Keratinocyte (primary cell): Measurements from ENCODE around the gene YBX1. TPM values are rescaled to one million over a fixed set of nuclear protein-coding genes. Genes with fewer than 3 reads are reported as not detected.

Experiments used
- DNase-seq: peaks from one replicate; pipeline ENCODE4 v3.0.0-alpha.2; 2011; ENCODE audit warnings: low read depth, missing footprints, low spot score
- FAIRE-seq: peaks from 2 replicates; lab custom pipeline; 2011; peaks lifted over from hg19 to GRCh38; lab: Jason Lieb, UNC
- H2AFZ ChIP-seq: 2 replicates; pipeline ENCODE4 v1.6.0; 2012; ENCODE audit warnings: low read length, control low read depth, inconsistent platforms; ENCODE audit not compliant: control insufficient read depth
- H3K27ac ChIP-seq: 2 replicates; pipeline ENCODE4 v1.5.1; 2011; ENCODE audit warnings: low read length; ENCODE audit not compliant: control insufficient read depth, insufficient read depth
- H3K27me3 ChIP-seq: 3 replicates; pipeline ENCODE4 v1.6.0; 2011; ENCODE audit warnings: low read length; ENCODE audit not compliant: control insufficient read depth, insufficient read depth; ENCODE audit errors: extremely low read depth
- H3K36me3 ChIP-seq, 2 experiments: 2 replicates in 1 of 2; 3 replicates in 1 of 2; pipeline ENCODE4 v1.5.1; 2011; ENCODE audit warnings: low read length in 2 of 2, mild to moderate bottlenecking in 1 of 2; ENCODE audit not compliant: control insufficient read depth in 2 of 2, insufficient read depth in 2 of 2; ENCODE audit errors: extremely low read depth in 1 of 2
- H3K4me1 ChIP-seq: 3 replicates; pipeline ENCODE4 v1.5.1; 2011; ENCODE audit warnings: low read length; ENCODE audit not compliant: control insufficient read depth, insufficient read depth; ENCODE audit errors: extremely low read depth
- H3K4me2 ChIP-seq: 3 replicates; pipeline ENCODE4 v1.6.0; 2011; ENCODE audit warnings: low read depth, low read length; ENCODE audit not compliant: control insufficient read depth, insufficient read depth; ENCODE audit errors: extremely low read depth
- H3K4me3 ChIP-seq, 3 experiments: fragments of 200-600 bp in 1 of 3; sonication (generic) in 1 of 3; 2 replicates in 2 of 3; 3 replicates in 1 of 3; pipeline ENCODE4 v1.5.1; 2011 to 2016; ENCODE audit warnings: low read length in 3 of 3, mild to moderate bottlenecking in 3 of 3, control low read depth in 2 of 3, inconsistent platforms in 1 of 3, low read depth in 1 of 3, mixed read lengths in 1 of 3, mixed run types in 1 of 3, moderate library complexity in 1 of 3; ENCODE audit not compliant: control insufficient read depth in 2 of 3, insufficient read depth in 2 of 3; ENCODE audit errors: extremely low read depth in 1 of 3
- H3K79me2 ChIP-seq: 2 replicates; pipeline ENCODE4 v1.6.0; 2012; ENCODE audit warnings: low read length; ENCODE audit not compliant: control insufficient read depth, insufficient read depth
- H3K9ac ChIP-seq: 3 replicates; pipeline ENCODE4 v1.6.0; 2011; ENCODE audit warnings: low read length; ENCODE audit not compliant: control insufficient read depth, insufficient read depth; ENCODE audit errors: extremely low read depth
- H3K9me1 ChIP-seq: 3 replicates; pipeline ENCODE4 v1.6.0; 2011; ENCODE audit warnings: low read length; ENCODE audit not compliant: control insufficient read depth, insufficient read depth; ENCODE audit errors: extremely low read depth
- H3K9me3 ChIP-seq: 2 replicates; pipeline ENCODE4 v1.5.1; 2012; ENCODE audit warnings: low read depth, low read length; ENCODE audit not compliant: control insufficient read depth
- H4K20me1 ChIP-seq: 3 replicates; pipeline ENCODE4 v1.6.0; 2011; ENCODE audit warnings: low read length; ENCODE audit not compliant: control insufficient read depth, insufficient read depth; ENCODE audit errors: extremely low read depth
- EZH2 ChIP-seq: IDR thresholded peaks from one replicate; pipeline ENCODE4 v1.6.1; 2012; ENCODE audit warnings: inconsistent platforms, mild to moderate bottlenecking, low read length, moderate library complexity
- dilution Hi-C: fragments of 300-500 bp; cut with MboI; formaldehyde crosslinking; loops from one replicate; pipeline ENCODE4 v1.7.0; 2020; ENCODE audit warnings: low sequenced_read_pairs; ENCODE audit not compliant: extremely low pct_ligation_motif_present
- polyA plus RNA-seq, 5 experiments: library from polyadenylated mRNA; depleted of rRNA in 3 of 5; stranded (reverse) in 3 of 5; stranded (forward) in 1 of 5; unstranded in 1 of 5; fragments of >200 nt; gene quantifications; 1 replicate in 1 of 5; 2 replicates in 3 of 5; 3 replicates in 1 of 5; pipeline versions ENCODE4 v1.2.1 to v1.2.3, GENCODE V29; 2011 to 2012; ENCODE audit warnings: missing spikeins in 2 of 5, low read depth in 1 of 5, low replicate concordance in 1 of 5
- TF ChIP-seq, protein P1 (sequence below), 3 experiments: IDR thresholded peaks in 1 of 3; conservative IDR thresholded peaks in 1 of 3; optimal IDR thresholded peaks in 1 of 3; 2 replicates in 2 of 3; 3 replicates in 1 of 3; pipeline versions ENCODE3 to v1.5.1; 2011; ENCODE audit warnings: low read length in 3 of 3, mild to moderate bottlenecking in 3 of 3, moderate library complexity in 2 of 3, control low read depth in 1 of 3, inconsistent platforms in 1 of 3; ENCODE audit not compliant: insufficient read depth in 2 of 3; ENCODE audit errors: extremely low read depth in 1 of 3

Gene YBX1
- polyA plus RNA-seq, 1 donor (not counting 4 experiments of a cell fraction or from before 2014, with no cell fraction given), result 1,066 TPM

DNA sequence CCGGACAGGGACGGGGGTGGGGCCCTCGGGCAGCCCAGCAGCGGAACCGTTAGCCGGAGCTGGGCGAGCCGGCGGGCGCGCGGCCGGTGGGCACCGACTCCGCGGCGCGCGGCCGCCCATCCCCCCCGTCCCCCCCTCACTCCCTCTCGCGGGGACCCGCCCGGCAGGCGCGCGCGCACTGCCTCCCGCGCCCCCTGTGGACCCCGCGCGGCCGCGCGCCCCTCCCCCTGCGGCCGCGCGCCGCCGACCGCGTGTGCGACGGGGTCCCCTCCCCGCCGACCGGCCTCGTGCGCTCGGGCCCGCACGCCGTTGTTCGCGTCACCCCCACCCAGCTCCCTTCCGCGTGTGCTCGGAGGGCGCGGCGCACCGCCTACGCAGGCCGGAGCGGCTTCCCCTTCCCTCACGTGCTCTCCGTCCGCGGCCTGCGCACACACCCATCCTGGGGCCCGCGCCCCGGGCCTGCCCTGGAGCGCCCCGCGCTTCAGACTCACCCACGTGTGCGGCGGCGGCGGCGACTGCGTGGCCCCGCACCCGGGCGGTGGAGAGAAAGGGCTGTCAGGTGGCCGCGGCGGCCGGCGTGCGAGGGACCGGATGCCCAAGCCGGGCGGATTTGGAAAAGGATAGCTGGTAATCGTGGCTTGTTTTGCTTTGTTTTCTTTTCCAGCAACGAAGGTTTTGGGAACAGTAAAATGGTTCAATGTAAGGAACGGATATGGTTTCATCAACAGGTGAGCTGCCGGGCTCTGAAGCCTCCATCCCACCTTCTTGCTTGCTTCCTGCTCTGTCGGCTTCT is 717 bp downstream of the YBX1 start:
- dilution Hi-C loops, result no loop called here
- no peaks in the 10 kb centered on the region for H3K9me3 ChIP-seq
- H3K79me2 ChIP-seq, result peaks cover 66% of the 10 kb centered on the region
- peaks cover 50% of the 10 kb centered on the region for H3K4me1 ChIP-seq
- no peak for FAIRE-seq
- peaks cover 4% of the 10 kb centered on the region for H3K9me1 ChIP-seq
- no peak for DNase-seq
- H4K20me1 ChIP-seq, result peaks cover 38% of the 10 kb centered on the region
- H3K27me3 ChIP-seq, result no peaks in the 10 kb centered on the region
- H3K4me3 ChIP-seq, result peak overlapping the region; percentile 72 to 83 (median 74)
- TF ChIP-seq EZH2, result no peak
- TF ChIP-seq, protein P1, sequence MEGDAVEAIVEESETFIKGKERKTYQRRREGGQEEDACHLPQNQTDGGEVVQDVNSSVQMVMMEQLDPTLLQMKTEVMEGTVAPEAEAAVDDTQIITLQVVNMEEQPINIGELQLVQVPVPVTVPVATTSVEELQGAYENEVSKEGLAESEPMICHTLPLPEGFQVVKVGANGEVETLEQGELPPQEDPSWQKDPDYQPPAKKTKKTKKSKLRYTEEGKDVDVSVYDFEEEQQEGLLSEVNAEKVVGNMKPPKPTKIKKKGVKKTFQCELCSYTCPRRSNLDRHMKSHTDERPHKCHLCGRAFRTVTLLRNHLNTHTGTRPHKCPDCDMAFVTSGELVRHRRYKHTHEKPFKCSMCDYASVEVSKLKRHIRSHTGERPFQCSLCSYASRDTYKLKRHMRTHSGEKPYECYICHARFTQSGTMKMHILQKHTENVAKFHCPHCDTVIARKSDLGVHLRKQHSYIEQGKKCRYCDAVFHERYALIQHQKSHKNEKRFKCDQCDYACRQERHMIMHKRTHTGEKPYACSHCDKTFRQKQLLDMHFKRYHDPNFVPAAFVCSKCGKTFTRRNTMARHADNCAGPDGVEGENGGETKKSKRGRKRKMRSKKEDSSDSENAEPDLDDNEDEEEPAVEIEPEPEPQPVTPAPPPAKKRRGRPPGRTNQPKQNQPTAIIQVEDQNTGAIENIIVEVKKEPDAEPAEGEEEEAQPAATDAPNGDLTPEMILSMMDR (optimal IDR thresholded peaks at IDR 0.05 in 1 of 3, IDR thresholded peaks at IDR 0.05 in 1 of 3, conservative IDR thresholded peaks at IDR 0.05 in 1 of 3; ENCODE audit: extremely low read depth in 1 of 3, insufficient read depth in 2 of 3, low read length in 3 of 3), result no peak
- no peak overlapping the region for H2AFZ ChIP-seq
- H3K4me2 ChIP-seq, result peak overlapping the region; percentile 99
- peaks cover 0 to 25% of the 10 kb centered on the region in 2 experiments for H3K36me3 ChIP-seq
- peak overlapping the region; percentile 50 for H3K27ac ChIP-seq
- H3K9ac ChIP-seq, result peak overlapping the region; percentile 72

DNA sequence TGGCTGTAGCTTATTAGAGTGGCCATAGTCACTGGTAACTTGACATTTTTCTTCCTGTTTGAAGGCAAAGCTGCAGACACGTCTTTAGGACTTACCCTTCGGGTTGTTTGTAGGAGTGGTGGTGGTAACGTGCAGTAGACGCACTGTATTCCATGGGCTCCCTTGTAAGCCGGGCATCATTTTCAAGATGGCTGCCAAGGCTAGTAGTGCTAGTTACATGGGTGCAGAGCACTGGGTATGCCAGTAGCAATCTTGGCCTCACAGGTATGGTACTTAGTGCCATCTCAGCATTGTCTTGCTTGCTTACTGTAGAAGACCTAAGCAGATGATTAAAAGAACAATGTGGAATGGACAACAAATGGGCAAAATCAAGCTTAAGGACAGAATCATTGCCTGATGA is 1.9 kb downstream of the YBX1 start:
- FAIRE-seq (no peak), DNase-seq (no peak)
- peak overlapping the region; percentile 72 to 83 (median 74) for H3K4me3 ChIP-seq
- peaks cover 78% of the 10 kb centered on the region for H3K79me2 ChIP-seq
- dilution Hi-C loops, result no loop called here
- peaks cover 62% of the 10 kb centered on the region for H3K4me1 ChIP-seq
- no peaks in the 10 kb centered on the region for H3K27me3 ChIP-seq
- H3K36me3 ChIP-seq, result peaks cover 0 to 26% of the 10 kb centered on the region in 2 experiments
- peaks cover 45% of the 10 kb centered on the region for H4K20me1 ChIP-seq
- no peak for TF ChIP-seq EZH2
- TF ChIP-seq, protein P1 (optimal IDR thresholded peaks at IDR 0.05 in 1 of 3, IDR thresholded peaks at IDR 0.05 in 1 of 3, conservative IDR thresholded peaks at IDR 0.05 in 1 of 3; ENCODE audit: extremely low read depth in 1 of 3, insufficient read depth in 2 of 3, low read length in 3 of 3), result no peak
- H3K27ac ChIP-seq, result peak overlapping the region; percentile 50
- H3K9ac ChIP-seq, result peak overlapping the region; percentile 72
- no peak overlapping the region for H2AFZ ChIP-seq
- peaks cover 4% of the 10 kb centered on the region for H3K9me1 ChIP-seq
- no peaks in the 10 kb centered on the region for H3K9me3 ChIP-seq
- H3K4me2 ChIP-seq, result peak overlapping the region; percentile 99
